HG03521 (cell line): ENCODE measurements around the gene DRG1.
"Not testable (repeated sequence)": the region's sequence is repeated elsewhere in the genome, so short reads cannot be mapped to it uniquely, and the experiment has no call there.

Source experiments
- ATAC-seq: cut with Tn5 transposase; IDR thresholded peaks from one replicate; pipeline ENCODE4 v1.9.1; 2021; ENCODE audit warnings: mild to moderate bottlenecking, moderate library complexity; ENCODE audit not compliant: unreplicated experiment

The DRG1 gene

GRCh38 chr22:31399211-31400022, at the start of gene DRG1:
TSS of gene DRG1 (plus strand) at chr22:31399604. CDS start at chr22:31399684, 80 bp downstream.
- ATAC-seq, result peak; percentile 99

GRCh38 chr22:31349960-31350359, 49.4 kb upstream of the DRG1 start:
- ATAC-seq, result no peak

- ATAC-seq, result no peak
Measured at GRCh38 chr22:31350410-31350863, 49.0 kb upstream of the DRG1 start.

GRCh38 chr22:31354515-31354914, 44.9 kb upstream of the DRG1 start:
- no peak for ATAC-seq

GRCh38 chr22:31360029-31360428, 39.4 kb upstream of the DRG1 start:
- ATAC-seq, result no peak

- ATAC-seq, result no peak
Measured at GRCh38 chr22:31361743-31362142, 37.7 kb upstream of the DRG1 start.

GRCh38 chr22:31363885-31364465, 35.4 kb upstream of the DRG1 start:
- no peak for ATAC-seq

- ATAC-seq, result no peak
Measured at GRCh38 chr22:31367426-31367825, 32.0 kb upstream of the DRG1 start.

GRCh38 chr22:31377612-31378011, 21.8 kb upstream of the DRG1 start:
- ATAC-seq, result no peak

GRCh38 chr22:31378123-31378522, 21.3 kb upstream of the DRG1 start:
- ATAC-seq, result no peak

GRCh38 chr22:31378651-31379050, 20.8 kb upstream of the DRG1 start:
- not testable (repeated sequence) for ATAC-seq

- ATAC-seq, result no peak
Measured at GRCh38 chr22:31393893-31394292, 5.5 kb upstream of the DRG1 start.

- ATAC-seq, result no peak
Measured at GRCh38 chr22:31394326-31394725, 5.1 kb upstream of the DRG1 start.

GRCh38 chr22:31398231-31398630, 1.2 kb upstream of the DRG1 start:
- ATAC-seq, result no peak

GRCh38 chr22:31400023-31400397, 606 bp downstream of the DRG1 start:
- ATAC-seq, result no peak

GRCh38 chr22:31402350-31402749, 2.9 kb downstream of the DRG1 start:
- ATAC-seq, result not testable (repeated sequence)

- no peak for ATAC-seq
Measured at GRCh38 chr22:31425331-31426050, 26.1 kb downstream of the DRG1 start.

GRCh38 chr22:31431950-31432349, 32.5 kb downstream of the DRG1 start:
- ATAC-seq, result no peak

GRCh38 chr22:31436132-31436531, 36.7 kb downstream of the DRG1 start:
- ATAC-seq, result no peak

GRCh38 chr22:31439808-31440207, 40.4 kb downstream of the DRG1 start:
- ATAC-seq, result no peak

- ATAC-seq, result no peak
Measured at GRCh38 chr22:31440681-31441080, 41.3 kb downstream of the DRG1 start.

GRCh38 chr22:31441652-31442051, 42.2 kb downstream of the DRG1 start:
- no peak for ATAC-seq
